ENCODE results near the gene MOBP.

MOBP gene

DNA sequence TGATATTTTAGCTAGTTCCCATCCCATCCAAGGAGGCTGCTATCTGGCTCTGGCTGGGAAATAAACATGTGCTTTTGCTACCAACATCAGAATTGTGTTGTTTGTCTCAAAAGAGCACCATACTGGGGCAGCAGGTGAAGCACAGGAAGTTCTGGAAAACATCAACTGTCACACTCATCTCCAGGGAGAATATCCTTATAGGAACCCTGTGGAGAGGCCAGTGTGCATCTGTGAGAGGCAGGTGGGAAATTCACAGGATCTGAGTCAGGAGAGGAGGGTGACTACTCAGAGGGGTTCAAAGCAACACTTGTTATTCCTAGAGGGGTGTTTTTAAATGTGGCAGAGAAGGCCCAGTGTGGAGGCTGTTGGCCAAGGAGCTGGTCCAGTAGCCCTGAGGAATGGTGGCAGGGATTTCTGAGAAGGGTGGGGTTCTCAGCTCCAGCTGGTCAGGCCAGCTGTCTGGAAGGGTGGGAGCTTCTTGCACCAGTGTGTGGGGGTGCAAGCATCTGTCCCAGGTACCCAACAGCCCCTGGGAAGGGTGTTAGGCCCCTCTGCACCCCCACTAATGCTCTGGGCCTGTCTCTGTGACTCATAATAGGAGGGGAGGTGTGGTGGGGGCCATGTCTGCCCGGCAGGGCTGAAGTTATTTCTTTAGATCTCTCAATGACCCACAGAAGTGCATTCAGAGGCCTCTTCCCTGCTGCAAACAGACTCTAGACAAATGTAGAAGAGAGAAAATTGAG lies 32.3 kb upstream of the MOBP start:
- H3K27ac ChIP-seq (ENCODE audit: low read length), result no peak overlapping the region
- H3K9ac ChIP-seq (ENCODE audit: low read length), result no peak overlapping the region
- no peaks in the 10 kb centered on the region for H3K79me2 ChIP-seq (ENCODE audit: low read length)
- H3K27me3 ChIP-seq (ENCODE audit: low read depth, low read length), result no peaks in the 10 kb centered on the region
- TF ChIP-seq, protein P1, sequence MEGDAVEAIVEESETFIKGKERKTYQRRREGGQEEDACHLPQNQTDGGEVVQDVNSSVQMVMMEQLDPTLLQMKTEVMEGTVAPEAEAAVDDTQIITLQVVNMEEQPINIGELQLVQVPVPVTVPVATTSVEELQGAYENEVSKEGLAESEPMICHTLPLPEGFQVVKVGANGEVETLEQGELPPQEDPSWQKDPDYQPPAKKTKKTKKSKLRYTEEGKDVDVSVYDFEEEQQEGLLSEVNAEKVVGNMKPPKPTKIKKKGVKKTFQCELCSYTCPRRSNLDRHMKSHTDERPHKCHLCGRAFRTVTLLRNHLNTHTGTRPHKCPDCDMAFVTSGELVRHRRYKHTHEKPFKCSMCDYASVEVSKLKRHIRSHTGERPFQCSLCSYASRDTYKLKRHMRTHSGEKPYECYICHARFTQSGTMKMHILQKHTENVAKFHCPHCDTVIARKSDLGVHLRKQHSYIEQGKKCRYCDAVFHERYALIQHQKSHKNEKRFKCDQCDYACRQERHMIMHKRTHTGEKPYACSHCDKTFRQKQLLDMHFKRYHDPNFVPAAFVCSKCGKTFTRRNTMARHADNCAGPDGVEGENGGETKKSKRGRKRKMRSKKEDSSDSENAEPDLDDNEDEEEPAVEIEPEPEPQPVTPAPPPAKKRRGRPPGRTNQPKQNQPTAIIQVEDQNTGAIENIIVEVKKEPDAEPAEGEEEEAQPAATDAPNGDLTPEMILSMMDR (IDR thresholded peaks at IDR 0.05; ENCODE audit: low read depth, low read length), result no peak
- TF ChIP-seq EZH2phosphoT487 (IDR thresholded peaks at IDR 0.05; ENCODE audit: low read depth), result no peak
- H3K4me2 ChIP-seq (ENCODE audit: low read length), result peak overlapping the region; percentile 8
- H3K36me3 ChIP-seq (replicated peaks; ENCODE audit: low read depth, low read length), result no peaks in the 10 kb centered on the region
- no peak overlapping the region for H3K4me3 ChIP-seq (ENCODE audit: low read length)
- H3K9me3 ChIP-seq (ENCODE audit: insufficient read depth, low read length), result no peaks in the 10 kb centered on the region
- no peaks in the 10 kb centered on the region for H4K20me1 ChIP-seq (ENCODE audit: insufficient read depth, low read length)
- peak overlapping the region; percentile 29; the same call in 1 of the 2 replicates for H2AFZ ChIP-seq (ENCODE audit: low read depth, low read length)
- peaks cover 16% of the 10 kb centered on the region for H3K4me1 ChIP-seq (ENCODE audit: low read length)

- H3K4me3 ChIP-seq (ENCODE audit: low read length), result no peak overlapping the region
- no peak overlapping the region for H3K27ac ChIP-seq (ENCODE audit: low read length)
- no peak overlapping the region for H3K4me2 ChIP-seq (ENCODE audit: low read length)
- H4K20me1 ChIP-seq (ENCODE audit: insufficient read depth, low read length), result no peaks in the 10 kb centered on the region
- H3K79me2 ChIP-seq (ENCODE audit: low read length), result no peaks in the 10 kb centered on the region
- H3K36me3 ChIP-seq (replicated peaks; ENCODE audit: low read depth, low read length), result no peaks in the 10 kb centered on the region
- no peak overlapping the region for H2AFZ ChIP-seq (ENCODE audit: low read depth, low read length)
- H3K27me3 ChIP-seq (ENCODE audit: low read depth, low read length), result no peaks in the 10 kb centered on the region
- H3K4me1 ChIP-seq (ENCODE audit: low read length), result peaks cover 16% of the 10 kb centered on the region
- TF ChIP-seq, protein P1 (IDR thresholded peaks at IDR 0.05; ENCODE audit: low read depth, low read length), result no peak
- no peak for TF ChIP-seq EZH2phosphoT487 (IDR thresholded peaks at IDR 0.05; ENCODE audit: low read depth)
- no peak overlapping the region for H3K9ac ChIP-seq (ENCODE audit: low read length)
- no peaks in the 10 kb centered on the region for H3K9me3 ChIP-seq (ENCODE audit: insufficient read depth, low read length)
These were observed 28.6 kb upstream of the MOBP start for GRCh38 chr3:39438880-39439279.

DNA sequence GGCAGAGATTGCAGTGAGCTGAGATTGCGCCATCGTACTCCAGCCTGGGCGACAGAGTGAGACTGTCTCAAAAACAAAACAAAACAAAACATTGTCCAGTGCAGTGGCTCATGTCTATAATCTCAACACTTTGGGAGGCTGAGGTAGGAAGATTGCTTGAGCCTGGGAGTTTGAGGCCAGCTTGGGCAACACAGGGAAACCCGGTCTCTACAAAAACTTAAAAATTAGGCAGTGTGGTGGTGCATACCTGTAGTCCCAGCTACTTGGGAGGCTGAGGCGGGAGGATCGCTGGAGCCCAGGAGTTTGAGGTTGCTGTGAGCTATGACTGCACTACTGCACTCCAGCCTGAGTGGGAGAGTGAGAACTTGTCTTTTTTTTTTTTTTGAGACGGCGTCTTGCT lies 27.2 kb upstream of the MOBP start:
- Histone ChIP-seq H3K9ac (ENCODE audit: low read length) (no peak overlapping the region), H3K79me2 (ENCODE audit: low read length) (no peaks in the 10 kb centered on the region), H4K20me1 (ENCODE audit: insufficient read depth, low read length) (no peaks in the 10 kb centered on the region), H3K27me3 (ENCODE audit: low read depth, low read length) (no peaks in the 10 kb centered on the region), H3K4me3 (ENCODE audit: low read length) (no peak overlapping the region), H3K27ac (ENCODE audit: low read length) (no peak overlapping the region), H2AFZ (ENCODE audit: low read depth, low read length) (no peak overlapping the region), H3K4me2 (ENCODE audit: low read length) (no peak overlapping the region), H3K4me1 (ENCODE audit: low read length) (peaks cover 4% of the 10 kb centered on the region), H3K9me3 (ENCODE audit: insufficient read depth, low read length) (no peaks in the 10 kb centered on the region), H3K36me3 (replicated peaks; ENCODE audit: low read depth, low read length) (no peaks in the 10 kb centered on the region)
- TF ChIP-seq, protein P1 (IDR thresholded peaks at IDR 0.05; ENCODE audit: low read depth, low read length), result no peak
- TF ChIP-seq EZH2phosphoT487 (IDR thresholded peaks at IDR 0.05; ENCODE audit: low read depth), result no peak

DNA sequence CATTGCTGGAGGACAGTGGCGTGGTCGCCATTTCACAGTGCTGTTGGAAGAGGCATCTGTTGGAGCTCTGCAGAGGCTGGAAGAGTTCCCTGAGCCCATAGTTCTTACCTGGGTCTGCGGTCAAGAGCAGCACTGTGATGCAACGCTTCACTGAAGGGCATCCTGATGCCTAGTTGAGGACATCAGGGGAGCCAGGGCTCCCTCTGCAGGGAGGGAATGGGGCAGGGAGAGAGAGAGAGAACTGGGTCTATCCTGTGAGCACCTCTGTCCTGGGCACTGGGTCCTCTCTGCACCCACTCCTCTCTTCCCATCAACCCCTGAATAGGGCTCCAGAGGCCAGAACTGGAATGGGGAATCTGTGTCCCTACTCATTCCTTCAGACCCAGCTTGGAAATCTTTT lies 23.9 kb upstream of the MOBP start:
- no peaks in the 10 kb centered on the region for H3K36me3 ChIP-seq (replicated peaks; ENCODE audit: low read depth, low read length)
- no peaks in the 10 kb centered on the region for H3K9me3 ChIP-seq (ENCODE audit: insufficient read depth, low read length)
- H3K27ac ChIP-seq (ENCODE audit: low read length), result no peak overlapping the region
- H3K4me2 ChIP-seq (ENCODE audit: low read length), result no peak overlapping the region
- peaks cover 8% of the 10 kb centered on the region for H3K4me1 ChIP-seq (ENCODE audit: low read length)
- no peak for TF ChIP-seq EZH2phosphoT487 (IDR thresholded peaks at IDR 0.05; ENCODE audit: low read depth)
- TF ChIP-seq, protein P1 (IDR thresholded peaks at IDR 0.05; ENCODE audit: low read depth, low read length), result no peak
- H2AFZ ChIP-seq (ENCODE audit: low read depth, low read length), result no peak overlapping the region
- no peaks in the 10 kb centered on the region for H4K20me1 ChIP-seq (ENCODE audit: insufficient read depth, low read length)
- H3K79me2 ChIP-seq (ENCODE audit: low read length), result no peaks in the 10 kb centered on the region
- no peak overlapping the region for H3K9ac ChIP-seq (ENCODE audit: low read length)
- no peak overlapping the region for H3K4me3 ChIP-seq (ENCODE audit: low read length)
- H3K27me3 ChIP-seq (ENCODE audit: low read depth, low read length), result no peaks in the 10 kb centered on the region

Data from OCI-LY3 (cell line).